Chondrocyte (in vitro differentiated cells): ENCODE data around the gene MRPL48. TPM values are rescaled to one million over a fixed set of nuclear protein-coding genes. Genes with fewer than 3 reads are reported as not detected.
"Not testable (repeated sequence)": the region's sequence is repeated elsewhere in the genome, so short reads cannot be mapped to it uniquely, and the experiment has no call there.

Source experiments
- DNase-seq: peaks from one replicate; pipeline ENCODE4 v3.0.0; 2021; ENCODE audit warnings: mixed read lengths, low spot score
- H3K27ac Mint-ChIP-seq: one replicate; pipeline ENCODE4 v1.8.0; 2021; ENCODE audit warnings: mild to moderate bottlenecking, moderate library complexity, mixed read lengths; ENCODE audit not compliant: unreplicated experiment
- H3K27me3 Mint-ChIP-seq: 2 replicates; pipeline ENCODE4 v1.8.0; 2021; ENCODE audit warnings: low read depth, mixed read lengths
- H3K36me3 Mint-ChIP-seq: 2 replicates; pipeline ENCODE4 v1.8.0; 2021; ENCODE audit warnings: low read depth, mixed read lengths
- H3K4me1 Mint-ChIP-seq: 2 replicates; pipeline ENCODE4 v1.8.0; 2021; ENCODE audit warnings: low read depth, mild to moderate bottlenecking, mixed read lengths
- H3K4me3 Mint-ChIP-seq: one replicate; pipeline ENCODE4 v1.8.0; 2021; ENCODE audit warnings: mild to moderate bottlenecking, moderate library complexity, mixed read lengths; ENCODE audit not compliant: unreplicated experiment
- H3K9me3 Mint-ChIP-seq: 2 replicates; pipeline ENCODE4 v1.8.0; 2021; ENCODE audit warnings: low read depth, mixed read lengths
- CTCF ChIP-seq: fragments of 200-600 bp; sonication (generic); IDR thresholded peaks from 2 replicates; pipeline ENCODE4 v1.5.0; 2021; ENCODE audit warnings: antibody characterized with exemption, mild to moderate bottlenecking, moderate library complexity
- total RNA-seq: library from RNA; stranded (reverse); gene quantifications from 3 replicates; pipeline ENCODE4 v1.2.1, GENCODE V29; 2021

Gene MRPL48
- total RNA-seq, 1 donor from 2014 or later, result 25.8 TPM

GRCh38 chr11:73760679-73761402 is 26.8 kb upstream of the MRPL48 start, which contains the start of gene RAB6A:
RAB6A (minus strand) TSS chr11:73761074; CDS start chr11:73760635, 439 bp downstream.
- peak within 1 kb of the TSS; percentile 98 for H3K27ac Mint-ChIP-seq
- H3K9me3 Mint-ChIP-seq, result no peaks in the 10 kb centered on the region
- peaks cover 32% of the 10 kb centered on the region for H3K4me1 Mint-ChIP-seq
- DNase-seq, result peak; percentile 100
- H3K4me3 Mint-ChIP-seq, result peak within 1 kb of the TSS; percentile 96
- H3K36me3 Mint-ChIP-seq, result peaks cover 3% of the 10 kb centered on the region
- peak; percentile 53 for TF ChIP-seq CTCF
- H3K27me3 Mint-ChIP-seq, result no peaks in the 10 kb centered on the region

- DNase-seq, result no peak
- H3K27me3 Mint-ChIP-seq, result no peaks in the 10 kb centered on the region
- peak overlapping the region; percentile 96 for H3K4me3 Mint-ChIP-seq
- H3K27ac Mint-ChIP-seq, result peak overlapping the region; percentile 97
- no peak for TF ChIP-seq CTCF
- H3K36me3 Mint-ChIP-seq, result peaks cover 3% of the 10 kb centered on the region
- no peaks in the 10 kb centered on the region for H3K9me3 Mint-ChIP-seq
- H3K4me1 Mint-ChIP-seq, result peaks cover 32% of the 10 kb centered on the region
These were observed 26.2 kb upstream of the MRPL48 start for GRCh38 chr11:73761403-73761945.

- TF ChIP-seq CTCF, result no peak
- Mint-ChIP-seq H3K27me3 (no peaks in the 10 kb centered on the region), H3K4me1 (peaks cover 23% of the 10 kb centered on the region), H3K36me3 (peaks cover 3% of the 10 kb centered on the region), H3K27ac (no peak overlapping the region), H3K4me3 (no peak overlapping the region), H3K9me3 (no peaks in the 10 kb centered on the region)
- DNase-seq, result no peak
These were observed 24.9 kb upstream of the MRPL48 start for GRCh38 chr11:73762732-73763131.

- Mint-ChIP-seq H3K9me3 (no peaks in the 10 kb centered on the region), H3K27me3 (no peaks in the 10 kb centered on the region), H3K4me1 (no peaks in the 10 kb centered on the region), H3K27ac (no peak overlapping the region), H3K36me3 (no peaks in the 10 kb centered on the region), H3K4me3 (no peak overlapping the region)
- no peak for DNase-seq
- TF ChIP-seq CTCF, result no peak
These were observed 20.9 kb upstream of the MRPL48 start for GRCh38 chr11:73766763-73767162.

GRCh38 chr11:73770811-73771210 is 16.9 kb upstream of the MRPL48 start:
- not testable (repeated sequence) for H3K4me3 Mint-ChIP-seq, H3K27me3 Mint-ChIP-seq, H3K9me3 Mint-ChIP-seq, H3K27ac Mint-ChIP-seq, H3K36me3 Mint-ChIP-seq, H3K4me1 Mint-ChIP-seq, DNase-seq
